GM19025 (cell line): ENCODE data around the gene STOX1.
"Not testable (repeated sequence)": the region's sequence is repeated elsewhere in the genome, so short reads cannot be mapped to it uniquely, and the experiment has no call there.

Source experiments
- ATAC-seq: cut with Tn5 transposase; IDR thresholded peaks from one replicate; pipeline ENCODE4 v1.9.1; 2021; ENCODE audit warnings: mild to moderate bottlenecking, low read depth, moderate library complexity; ENCODE audit not compliant: unreplicated experiment

The STOX1 gene

GRCh38 chr10:68878496-68878895 is 51.2 kb downstream of the STOX1 start:
- ATAC-seq = no peak

GRCh38 chr10:68879628-68880027 is 52.3 kb downstream of the STOX1 start:
- ATAC-seq = no peak

GRCh38 chr10:68880181-68880580 is 52.9 kb downstream of the STOX1 start:
- ATAC-seq = no peak

GRCh38 chr10:68895041-68895440 is 67.7 kb downstream of the STOX1 start:
- ATAC-seq = no peak

- ATAC-seq = no peak
Observed at GRCh38 chr10:68897336-68897741, 70.0 kb downstream of the STOX1 start.

GRCh38 chr10:68899186-68899745 is 71.9 kb downstream of the STOX1 start:
- no peak for ATAC-seq

- ATAC-seq = peak; percentile 38
Observed at GRCh38 chr10:68900427-68901104, 73.2 kb downstream of the STOX1 start.

- peak; percentile 97 for ATAC-seq
Observed at GRCh38 chr10:68901105-68901927, 74.0 kb downstream of the STOX1 start, which contains the start of gene DDX50. Gene DDX50 (plus strand): TSS chr10:68901315. CDS start chr10:68901385, 70 bp downstream.

- ATAC-seq = no peak
Observed at GRCh38 chr10:68902382-68902781, 75.1 kb downstream of the STOX1 start.

- no peak for ATAC-seq
Observed at GRCh38 chr10:68924593-68924992, 97.3 kb downstream of the STOX1 start.

- ATAC-seq = no peak
Observed at GRCh38 chr10:68925489-68925888, 98.2 kb downstream of the STOX1 start.

- not testable (repeated sequence) for ATAC-seq
Observed at GRCh38 chr10:68929157-68929556, 101.8 kb downstream of the STOX1 start.

- ATAC-seq = not testable (repeated sequence)
Observed at GRCh38 chr10:68929888-68930287, 102.6 kb downstream of the STOX1 start.

GRCh38 chr10:68932860-68933259 is 105.5 kb downstream of the STOX1 start:
- not testable (repeated sequence) for ATAC-seq

GRCh38 chr10:68934994-68935393 is 107.7 kb downstream of the STOX1 start:
- no peak for ATAC-seq

GRCh38 chr10:68938117-68938516 is 110.8 kb downstream of the STOX1 start:
- no peak for ATAC-seq

GRCh38 chr10:68938884-68939283 is 111.6 kb downstream of the STOX1 start:
- no peak for ATAC-seq

- not testable (repeated sequence) for ATAC-seq
Observed at GRCh38 chr10:68940917-68941316, 113.6 kb downstream of the STOX1 start.
